Peyer's patch (tissue), 4 donors: Measurements from ENCODE around the gene SFTA2.

ENCODE experiments used
- POLR2A ChIP-seq, 2 donors: fragments of 450-650 bp; IDR thresholded peaks; one replicate each; pipeline ENCODE4 v1.5.1; 2017; ENCODE audit warnings: antibody characterized with exemption in 2 of 2, mild to moderate bottlenecking in 2 of 2, moderate library complexity in 2 of 2
- TF ChIP-seq, protein P1 (sequence below), 6 experiments: fragments of 450-650 bp in 4 of 6; fragments of 200-600 bp in 2 of 6; sonication (generic) in 1 of 6; IDR thresholded peaks; one replicate each; pipeline ENCODE4 v1.5.1; 2017 to 2019; ENCODE audit warnings: antibody characterized with exemption in 6 of 6, mild to moderate bottlenecking in 3 of 6, moderate library complexity in 1 of 6

DNA sequence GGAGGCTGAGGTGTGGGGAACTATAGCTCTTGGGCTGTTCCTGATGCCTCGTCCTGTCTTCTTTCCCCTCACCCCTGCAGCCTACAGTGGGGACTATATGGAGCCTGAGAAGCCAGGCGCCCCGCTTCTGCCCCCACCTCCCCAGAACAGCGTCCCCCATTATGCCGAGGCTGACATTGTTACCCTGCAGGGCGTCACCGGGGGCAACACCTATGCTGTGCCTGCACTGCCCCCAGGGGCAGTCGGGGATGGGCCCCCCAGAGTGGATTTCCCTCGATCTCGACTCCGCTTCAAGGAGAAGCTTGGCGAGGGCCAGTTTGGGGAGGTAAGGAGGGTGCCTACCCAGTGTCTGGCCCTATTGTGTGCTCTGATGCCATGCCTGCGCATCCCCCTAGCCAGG is 35.4 kb downstream of the SFTA2 start:
- TF ChIP-seq, protein P1, sequence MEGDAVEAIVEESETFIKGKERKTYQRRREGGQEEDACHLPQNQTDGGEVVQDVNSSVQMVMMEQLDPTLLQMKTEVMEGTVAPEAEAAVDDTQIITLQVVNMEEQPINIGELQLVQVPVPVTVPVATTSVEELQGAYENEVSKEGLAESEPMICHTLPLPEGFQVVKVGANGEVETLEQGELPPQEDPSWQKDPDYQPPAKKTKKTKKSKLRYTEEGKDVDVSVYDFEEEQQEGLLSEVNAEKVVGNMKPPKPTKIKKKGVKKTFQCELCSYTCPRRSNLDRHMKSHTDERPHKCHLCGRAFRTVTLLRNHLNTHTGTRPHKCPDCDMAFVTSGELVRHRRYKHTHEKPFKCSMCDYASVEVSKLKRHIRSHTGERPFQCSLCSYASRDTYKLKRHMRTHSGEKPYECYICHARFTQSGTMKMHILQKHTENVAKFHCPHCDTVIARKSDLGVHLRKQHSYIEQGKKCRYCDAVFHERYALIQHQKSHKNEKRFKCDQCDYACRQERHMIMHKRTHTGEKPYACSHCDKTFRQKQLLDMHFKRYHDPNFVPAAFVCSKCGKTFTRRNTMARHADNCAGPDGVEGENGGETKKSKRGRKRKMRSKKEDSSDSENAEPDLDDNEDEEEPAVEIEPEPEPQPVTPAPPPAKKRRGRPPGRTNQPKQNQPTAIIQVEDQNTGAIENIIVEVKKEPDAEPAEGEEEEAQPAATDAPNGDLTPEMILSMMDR (IDR thresholded peaks at IDR 0.05): no peak
- no peak for TF ChIP-seq POLR2A (IDR thresholded peaks at IDR 0.05)
